ENCODE results near the gene SLC9A7. TPM values are rescaled to one million over a fixed set of nuclear protein-coding genes. Genes with fewer than 3 reads are reported as not detected.

SLC9A7 gene
- total and polyA plus RNA-seq, 2 donors (not counting 3 experiments of a cell fraction or from before 2014, with no cell fraction given) = 4.6 to 7.5 TPM

GRCh38 chrX:46673620-46674359 lies 85.1 kb downstream of the SLC9A7 start:
- dilution Hi-C loops (cut with MboI; ENCODE audit: extremely low pct_ligation_motif_present, low sequenced_read_pairs) = no loop called here
- CTCF ChIA-PET = interaction anchor here (1.2 kb wide), 1 partner anchor 20 kb away, joined by 3 read pairs; no protein-coding TSS in a partner anchor
- no peak for FAIRE-seq

More at GRCh38 chrX:46673620-46674359, 85.1 kb downstream of the SLC9A7 start:
- POLR2A ChIA-PET = no interaction called here
- Histone ChIP-seq H3K27me3 (ENCODE audit: control insufficient read depth in 2 of 2, insufficient read depth in 2 of 2, low read length in 2 of 2) (no peaks in the 10 kb centered on the region), H3K9me3 (replicated peaks; ENCODE audit: control insufficient read depth, insufficient read depth, low read length) (no peaks in the 10 kb centered on the region), H4K20me1 (replicated peaks; ENCODE audit: control insufficient read depth, extremely low read depth, insufficient read depth, low read length) (no peaks in the 10 kb centered on the region), H3K9me1 (replicated peaks; ENCODE audit: control insufficient read depth, extremely low read depth, insufficient read depth, low read length) (no peaks in the 10 kb centered on the region), H2AFZ (ENCODE audit: low read depth, low read length) (no peak overlapping the region), H3K4me3 (replicated peaks in 1 of 3; ENCODE audit: insufficient read depth in 1 of 3, low read depth in 1 of 3, low read length in 3 of 3) (no peak overlapping the region), H3K79me2 (ENCODE audit: control insufficient read depth, insufficient read depth, low read length) (no peaks in the 10 kb centered on the region), H3K4me1 (ENCODE audit: control insufficient read depth, extremely low read depth, insufficient read depth, low read length) (peaks cover 6% of the 10 kb centered on the region), H3K27ac (ENCODE audit: insufficient read depth, low read depth, low read length) (no peak overlapping the region), H3K9ac (replicated peaks; ENCODE audit: extremely low read depth, insufficient read depth, low read length) (no peak overlapping the region), H3K36me3 (ENCODE audit: control insufficient read depth in 2 of 2, extremely low read depth in 1 of 2, insufficient read depth in 2 of 2, low read length in 2 of 2) (no peaks in the 10 kb centered on the region), H3K4me2 (ENCODE audit: insufficient read depth, low read length) (no peak overlapping the region)
- no TSS peak for BruUV-seq (replicated peaks)
- TF ChIP-seq GATA2 (IDR thresholded peaks at IDR 0.05; ENCODE audit: insufficient read depth, insufficient read length, low read depth, low read length) (no peak), POLR2AphosphoS5 (IDR thresholded peaks at IDR 0.05; ENCODE audit: insufficient read depth, low read depth, low read length) (no peak), MAX (IDR thresholded peaks at IDR 0.05; ENCODE audit: insufficient read depth, insufficient read length) (no peak), POLR2A (IDR thresholded peaks at IDR 0.05; ENCODE audit: low read depth, low read length) (no peak), CTCF (IDR thresholded peaks at IDR 0.05; ENCODE audit: extremely low read depth in 1 of 2, insufficient read depth in 1 of 2, low read depth in 1 of 2, low read length in 2 of 2) (no peak), EZH2 (IDR thresholded peaks at IDR 0.05; ENCODE audit: borderline replicate concordance, low read depth, low read length, severe bottlenecking) (no peak), MYC (IDR thresholded peaks at IDR 0.05; ENCODE audit: low read depth, low read length) (no peak), FOS (IDR thresholded peaks at IDR 0.05; ENCODE audit: borderline replicate concordance, insufficient read depth, low read length) (no peak), JUN (IDR thresholded peaks at IDR 0.05; ENCODE audit: borderline replicate concordance, insufficient read depth, insufficient read length, low read depth) (no peak)
- DNase-seq (ENCODE audit: low read depth, low spot score) = no peak
- intact Hi-C loops (cut with micrococcal nuclease) = no loop called here
